Kidney (tissue), 14 donors: ENCODE results near the gene FOXN3. TPM values are rescaled to one million over a fixed set of nuclear protein-coding genes. Genes with fewer than 3 reads are reported as not detected.

Experiments used
- DNase-seq, 5 donors: peaks; one replicate each; pipeline ENCODE4 v3.0.0-alpha.2; 2013 to 2020
- FAIRE-seq: peaks from 2 replicates; lab custom pipeline; 2012; peaks lifted over from hg19 to GRCh38; lab: Jason Lieb, UNC
- H3K27ac ChIP-seq, 2 donors: one replicate each; pipeline ENCODE4 v1.7.0; 2013; ENCODE audit warnings: low read depth in 2 of 2, low read length in 2 of 2, inconsistent platforms in 1 of 2
- H3K27me3 ChIP-seq: one replicate; pipeline ENCODE4 v1.7.1; 2013; ENCODE audit warnings: low read length, inconsistent platforms; ENCODE audit not compliant: control insufficient read depth, insufficient read depth
- H3K36me3 ChIP-seq, 3 donors: one replicate each; pipeline versions ENCODE4 v1.7.0 to v1.7.1; 2013; ENCODE audit warnings: low read length in 3 of 3, control low read depth in 1 of 3, inconsistent platforms in 1 of 3; ENCODE audit not compliant: insufficient read depth in 3 of 3, control insufficient read depth in 2 of 3
- H3K4me1 ChIP-seq, 3 donors: one replicate each; pipeline versions ENCODE4 v1.7.0 to v1.7.1; 2013; ENCODE audit warnings: low read length in 3 of 3, inconsistent platforms in 1 of 3, low read depth in 1 of 3; ENCODE audit not compliant: control insufficient read depth in 2 of 3, insufficient read depth in 2 of 3
- H3K4me3 ChIP-seq, 3 donors: one replicate each; pipeline versions ENCODE4 v1.7.0 to v1.8.1; 2013; ENCODE audit warnings: low read length in 3 of 3, control low read depth in 1 of 3, inconsistent platforms in 1 of 3
- H3K9ac ChIP-seq, 3 donors: one replicate each; pipeline versions ENCODE4 v1.7.0 to v1.7.1; 2013; ENCODE audit warnings: low read length in 3 of 3, control low read depth in 1 of 3, inconsistent platforms in 1 of 3
- H3K9me3 ChIP-seq, 3 donors: one replicate each; pipeline versions ENCODE4 v1.7.0 to v1.7.1; 2013; ENCODE audit warnings: low read length in 3 of 3, control low read depth in 1 of 3, inconsistent platforms in 1 of 3; ENCODE audit not compliant: control insufficient read depth in 2 of 3, insufficient read depth in 1 of 3
- CTCF ChIP-seq: IDR thresholded peaks from 3 replicates; pipeline ENCODE4 v1.5.1; 2012; ENCODE audit warnings: mild to moderate bottlenecking, moderate library complexity, borderline replicate concordance; ENCODE audit not compliant: insufficient read depth; ENCODE audit errors: extremely low read depth
- intact Hi-C: fragments of 100-400 bp; cut with DNase I; formaldehyde crosslinking; loops from one replicate; pipeline ENCODE4 v1.11.1; 2022
- polyA plus RNA-seq: library from polyadenylated mRNA; stranded (reverse); fragments of 350-450 nt; fragmentation: Illumina TruSeq; extraction: RNeasy Lipid Tissue Mini Kit (QIAGEN cat#74804); gene quantifications from one replicate; pipeline ENCODE4 v1.2.3, GENCODE V29; 2014; ENCODE audit warnings: low read depth, low replicate concordance; ENCODE audit not compliant: insufficient read depth
- total RNA-seq: library from RNA; stranded (reverse); fragmentation: NEBNext Ultra II Directional; extraction: Animal tissue kit (Norgen Biotek cat#: 25700); gene quantifications from one replicate; pipeline ENCODE4 v1.2.1, GENCODE V29; 2021
- donor health status: control.
- donor health status: control.
- donor health status: control.
- donor health status: control.
- donor health status: control.
- donor health status: DM: yes; HTN: yes; CAD: no.
- donor health status: Normal renal cell carcinoma (clear cell type).

The FOXN3 gene
- total and polyA plus RNA-seq, 2 donors from 2014 or later: 6.4 to 50.1 TPM

- FAIRE-seq (no peak), DNase-seq (peak in 1 of 5 donors; percentile 32)
- peaks cover 0 to 4% (median 0%) of the 10 kb centered on the region in 3 donors for H3K4me1 ChIP-seq
- no peak overlapping the region for H3K9ac ChIP-seq
- H3K9me3 ChIP-seq: no peaks in the 10 kb centered on the region
- no peaks in the 10 kb centered on the region for H3K27me3 ChIP-seq
- intact Hi-C loops: no loop called here
- no peak overlapping the region for H3K27ac ChIP-seq
- no peaks in the 10 kb centered on the region for H3K36me3 ChIP-seq
- TF ChIP-seq CTCF: no peak
- no peak overlapping the region for H3K4me3 ChIP-seq
Observed at GRCh38 chr14:89242652-89243279, 174.3 kb downstream of the FOXN3 start.

GRCh38 chr14:89241934-89242651 lies 174.9 kb downstream of the FOXN3 start:
- peak in 1 of 5 donors; percentile 27 for DNase-seq
- no peaks in the 10 kb centered on the region for H3K36me3 ChIP-seq
- no peak overlapping the region for H3K4me3 ChIP-seq
- intact Hi-C loops: no loop called here
- TF ChIP-seq CTCF: no peak
- H3K9me3 ChIP-seq: no peaks in the 10 kb centered on the region
- no peak overlapping the region for H3K27ac ChIP-seq
- H3K27me3 ChIP-seq: no peaks in the 10 kb centered on the region
- no peak for FAIRE-seq
- H3K4me1 ChIP-seq: peaks cover 0 to 4% (median 0%) of the 10 kb centered on the region in 3 donors
- no peak overlapping the region for H3K9ac ChIP-seq

- no peak overlapping the region for H3K4me3 ChIP-seq
- no peaks in the 10 kb centered on the region for H3K27me3 ChIP-seq
- DNase-seq: peak in 1 of 5 donors; percentile 2
- no peak for TF ChIP-seq CTCF
- H3K36me3 ChIP-seq: no peaks in the 10 kb centered on the region
- H3K9ac ChIP-seq: no peak overlapping the region
- intact Hi-C loops: no loop called here
- no peak overlapping the region for H3K27ac ChIP-seq
- no peaks in the 10 kb centered on the region for H3K9me3 ChIP-seq
- peaks cover 0 to 4% (median 0%) of the 10 kb centered on the region in 3 donors for H3K4me1 ChIP-seq
- no peak for FAIRE-seq
Observed at GRCh38 chr14:89241257-89241656, 175.8 kb downstream of the FOXN3 start.
